Measurements from ENCODE around the gene MTR. TPM values are rescaled to one million over a fixed set of nuclear protein-coding genes. Genes with fewer than 3 reads are reported as not detected.

The MTR gene
- total and polyA plus RNA-seq, 10 donors, result 4.4 to 65.4 (median 42.0) TPM

- 74 to 84% (median 80%) methylated on average over 5 of the region's 5 CpGs for WGBS, 5 donors
Measured at GRCh38 chr1:236872075-236872666, 77.1 kb downstream of the MTR start.

DNA sequence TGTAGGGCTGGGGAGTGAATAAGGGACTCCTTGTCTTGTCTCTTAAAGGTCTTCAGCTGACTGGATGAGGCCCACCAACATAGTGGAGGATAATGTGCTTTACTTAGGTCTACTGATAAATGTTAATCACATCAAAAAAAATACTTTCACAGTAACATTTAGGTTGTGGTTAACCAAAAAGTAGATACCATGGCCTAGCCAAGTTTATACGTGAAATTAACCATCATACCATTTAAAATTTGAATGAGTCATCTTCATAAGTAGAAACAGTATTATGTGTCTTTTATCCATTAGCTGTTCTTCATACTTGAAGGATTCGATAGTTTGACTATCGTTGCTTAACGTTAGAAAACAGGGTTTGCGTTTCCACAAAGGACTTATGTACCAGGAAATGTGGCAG is 80.9 kb downstream of the MTR start:
- Histone ChIP-seq H3K27me3 (replicated peaks in 1 of 7) (no peaks in the 10 kb centered on the region), H3K4me3 (no peak overlapping the region), H3K27ac (no peak overlapping the region), H3K4me1 (peaks cover 0 to 13% (median 0%) of the 10 kb centered on the region in 6 donors), H3K36me3 (peaks cover 0 to 98% (median 26%) of the 10 kb centered on the region in 6 donors), H3K9me3 (no peaks in the 10 kb centered on the region)
- intact Hi-C loops (cut with DNase I; ENCODE audit: low total_unique reads), result no loop called here
- WGBS, 5 donors, result 92 to 96% (median 95%) methylated on average over 5 of the region's 5 CpGs
- TF ChIP-seq POLR2AphosphoS5 (IDR thresholded peaks at IDR 0.05) (no peak), POLR2A (IDR thresholded peaks at IDR 0.05) (no peak)
- TF ChIP-seq, protein P1, sequence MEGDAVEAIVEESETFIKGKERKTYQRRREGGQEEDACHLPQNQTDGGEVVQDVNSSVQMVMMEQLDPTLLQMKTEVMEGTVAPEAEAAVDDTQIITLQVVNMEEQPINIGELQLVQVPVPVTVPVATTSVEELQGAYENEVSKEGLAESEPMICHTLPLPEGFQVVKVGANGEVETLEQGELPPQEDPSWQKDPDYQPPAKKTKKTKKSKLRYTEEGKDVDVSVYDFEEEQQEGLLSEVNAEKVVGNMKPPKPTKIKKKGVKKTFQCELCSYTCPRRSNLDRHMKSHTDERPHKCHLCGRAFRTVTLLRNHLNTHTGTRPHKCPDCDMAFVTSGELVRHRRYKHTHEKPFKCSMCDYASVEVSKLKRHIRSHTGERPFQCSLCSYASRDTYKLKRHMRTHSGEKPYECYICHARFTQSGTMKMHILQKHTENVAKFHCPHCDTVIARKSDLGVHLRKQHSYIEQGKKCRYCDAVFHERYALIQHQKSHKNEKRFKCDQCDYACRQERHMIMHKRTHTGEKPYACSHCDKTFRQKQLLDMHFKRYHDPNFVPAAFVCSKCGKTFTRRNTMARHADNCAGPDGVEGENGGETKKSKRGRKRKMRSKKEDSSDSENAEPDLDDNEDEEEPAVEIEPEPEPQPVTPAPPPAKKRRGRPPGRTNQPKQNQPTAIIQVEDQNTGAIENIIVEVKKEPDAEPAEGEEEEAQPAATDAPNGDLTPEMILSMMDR (IDR thresholded peaks at IDR 0.05 in 8 of 11, conservative IDR thresholded peaks at IDR 0.05 in 3 of 11), result no peak
- no peak for DNase-seq

More at GRCh38 chr1:236872075-236872666, 77.1 kb downstream of the MTR start:
- peaks cover 0 to 97% (median 35%) of the 10 kb centered on the region in 6 donors for H3K36me3 ChIP-seq
- H3K9me3 ChIP-seq, result no peaks in the 10 kb centered on the region
- DNase-seq, result no peak
- no peaks in the 10 kb centered on the region for H3K27me3 ChIP-seq (replicated peaks in 1 of 7)
- H3K4me3 ChIP-seq, result no peak overlapping the region
- H3K27ac ChIP-seq, result no peak overlapping the region
- intact Hi-C loops (cut with DNase I; ENCODE audit: low total_unique reads), result loop anchor here (5.0 kb wide), 1 partner anchor 765 kb away; no protein-coding TSS in a partner anchor
- H3K4me1 ChIP-seq, result peaks cover 0 to 17% (median 7%) of the 10 kb centered on the region in 6 donors
- TF ChIP-seq, protein P1 (IDR thresholded peaks at IDR 0.05 in 8 of 11, conservative IDR thresholded peaks at IDR 0.05 in 3 of 11), result no peak
- no peak for TF ChIP-seq POLR2A (IDR thresholded peaks at IDR 0.05)
- TF ChIP-seq POLR2AphosphoS5 (IDR thresholded peaks at IDR 0.05), result no peak

GRCh38 chr1:236877661-236878060 is 82.6 kb downstream of the MTR start:
- WGBS, 5 donors, result 58 to 86% (median 71%) methylated on average over 2 of the region's 2 CpGs
- intact Hi-C loops (cut with DNase I; ENCODE audit: low total_unique reads), result no loop called here
- Histone ChIP-seq H3K9me3 (no peaks in the 10 kb centered on the region), H3K4me1 (peaks cover 0 to 4% (median 0%) of the 10 kb centered on the region in 6 donors), H3K36me3 (peaks cover 0 to 99% (median 22%) of the 10 kb centered on the region in 6 donors), H3K27ac (no peak overlapping the region), H3K4me3 (no peak overlapping the region), H3K27me3 (replicated peaks in 1 of 7) (no peaks in the 10 kb centered on the region)
- TF ChIP-seq POLR2AphosphoS5 (IDR thresholded peaks at IDR 0.05) (no peak), POLR2A (IDR thresholded peaks at IDR 0.05) (no peak)
- TF ChIP-seq, protein P1 (IDR thresholded peaks at IDR 0.05 in 8 of 11, conservative IDR thresholded peaks at IDR 0.05 in 3 of 11), result no peak
- DNase-seq, result no peak

DNA sequence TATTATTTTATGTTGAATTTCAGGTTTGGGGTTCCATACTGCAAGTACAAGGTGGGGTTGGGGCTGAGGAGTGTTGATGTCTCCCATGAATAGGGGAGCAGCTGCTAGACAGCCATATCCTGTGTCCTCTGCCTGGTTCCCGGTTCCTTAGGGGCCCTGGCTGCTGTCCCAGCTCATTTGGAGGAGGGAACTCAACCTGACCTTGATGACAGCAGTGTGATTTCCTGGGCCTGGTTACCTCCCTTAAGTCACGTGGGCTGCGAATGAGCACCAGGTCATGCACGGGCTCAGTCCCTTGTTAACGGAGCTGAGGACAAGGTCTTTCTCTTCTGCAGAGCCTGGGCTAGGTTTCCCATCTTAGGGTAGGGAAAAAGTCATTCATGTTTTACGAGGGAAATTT is 85.1 kb downstream of the MTR start:
- H3K4me3 ChIP-seq, result no peak overlapping the region
- H3K36me3 ChIP-seq, result peaks cover 0 to 99% (median 18%) of the 10 kb centered on the region in 6 donors
- 69 to 88% (median 76%) methylated on average over 6 of the region's 6 CpGs for WGBS, 5 donors
- H3K9me3 ChIP-seq, result no peaks in the 10 kb centered on the region
- DNase-seq, result no peak
- H3K4me1 ChIP-seq, result peaks cover 0 to 4% (median 0%) of the 10 kb centered on the region in 6 donors
- intact Hi-C loops (cut with DNase I; ENCODE audit: low total_unique reads), result no loop called here
- no peak overlapping the region for H3K27ac ChIP-seq
- TF ChIP-seq, protein P1 (IDR thresholded peaks at IDR 0.05 in 8 of 11, conservative IDR thresholded peaks at IDR 0.05 in 3 of 11), result no peak
- TF ChIP-seq POLR2A (IDR thresholded peaks at IDR 0.05), result no peak
- TF ChIP-seq POLR2AphosphoS5 (IDR thresholded peaks at IDR 0.05), result peak in 1 of 3 donors; percentile 18
- H3K27me3 ChIP-seq (replicated peaks in 1 of 7), result no peaks in the 10 kb centered on the region
